Neural progenitor cell (in vitro differentiated cells): Measurements from ENCODE around the gene GRIN2A.

Source experiments
- CTCF ChIP-seq: fragments of 200-600 bp; sonication (generic); IDR thresholded peaks from 2 replicates; pipeline ENCODE4 v1.5.1; 2017; ENCODE audit warnings: antibody characterized with exemption, mild to moderate bottlenecking
- EZH2 ChIP-seq: fragments of 200-600 bp; sonication (generic); IDR thresholded peaks from 2 replicates; pipeline ENCODE4 v1.6.1; 2017; ENCODE audit warnings: antibody characterized with exemption, mild to moderate bottlenecking, moderate library complexity

GRCh38 chr16:9966569-9967157, 215.6 kb downstream of the GRIN2A start:
- TF ChIP-seq CTCF (no peak), EZH2 (no peak)
